ENCODE results near the gene ZG16B. TPM values are rescaled to one million over a fixed set of nuclear protein-coding genes. Genes with fewer than 3 reads are reported as not detected.
A peak's percentile ranks its signal among the peaks of the same experiment; 100 is the strongest.

The ZG16B gene
- total and polyA plus RNA-seq, 9 donors: 0.28 to 1.8 (median 0.45) TPM; not detected in 3

DNA sequence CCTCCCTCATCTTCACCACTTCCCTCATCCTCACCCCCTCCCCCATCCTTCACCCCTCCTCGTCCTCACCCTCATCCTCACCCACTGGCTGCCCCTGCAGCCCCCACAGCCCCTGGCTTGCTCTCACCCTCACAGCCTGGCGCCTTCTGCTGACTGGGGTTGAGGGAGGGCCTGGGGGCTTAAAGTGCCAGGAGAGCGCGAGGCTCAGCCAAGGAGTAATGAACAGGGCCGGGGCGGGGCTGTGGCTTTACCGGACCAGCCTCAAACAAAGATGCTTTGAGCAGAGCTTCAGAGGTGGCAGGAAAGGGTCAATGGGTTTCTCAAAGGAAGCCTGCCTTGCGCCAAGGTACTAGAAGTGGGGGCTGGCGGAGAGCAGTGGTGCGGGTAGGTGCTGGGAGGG, 42.7 kb upstream of the ZG16B start, which contains the start of gene PRSS33:
PRSS33 (minus strand) TSS at position 155 of the 400 bp plus-strand sequence. CDS start 1,013 bp downstream, outside the sequence.
- H3K27me3 ChIP-seq: no peaks in the 10 kb centered on the region
- H3K36me3 ChIP-seq: no peaks in the 10 kb centered on the region
- no peaks in the 10 kb centered on the region for H3K4me1 ChIP-seq (ENCODE audit: insufficient read depth)
- TF ChIP-seq CTCF (IDR thresholded peaks at IDR 0.05) (no peak), EP300 (IDR thresholded peaks at IDR 0.05) (no peak), POLR2A (IDR thresholded peaks at IDR 0.05) (no peak)
- peak in 2 of 5 donors; percentile 13 to 15 for DNase-seq
- WGBS, 3 donors: 24 to 34% (median 33%) methylated on average over 9 to 10 of the region's 10 CpGs
- H3K27ac ChIP-seq: no peak within 1 kb of the TSS
- no peaks in the 10 kb centered on the region for H3K9me3 ChIP-seq
- intact Hi-C loops (cut with DNase I): no loop called here
- no peak within 1 kb of the TSS for H3K4me3 ChIP-seq

DNA sequence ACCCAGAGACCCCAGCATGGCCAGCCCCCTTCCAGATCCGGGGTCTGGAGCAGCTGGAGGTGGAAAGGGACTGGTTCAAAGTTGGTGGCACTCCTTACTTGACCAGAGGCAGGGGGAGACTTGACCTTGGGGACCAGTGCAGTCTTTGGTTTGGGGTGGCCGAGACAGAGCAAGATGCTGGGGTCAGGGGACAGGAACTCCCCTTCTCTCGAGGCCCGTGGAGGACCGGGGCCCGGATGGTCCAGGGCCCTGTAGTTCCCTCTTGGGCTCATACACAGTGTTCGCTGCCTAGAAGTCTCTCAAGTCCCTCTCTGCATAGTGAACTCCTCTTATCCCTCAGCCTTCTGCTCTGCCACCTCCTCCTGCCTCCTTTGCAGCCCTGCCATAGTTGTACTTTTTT, 42.1 kb upstream of the ZG16B start:
- Histone ChIP-seq H3K9me3 (no peaks in the 10 kb centered on the region), H3K4me3 (no peak overlapping the region), H3K4me1 (ENCODE audit: insufficient read depth) (no peaks in the 10 kb centered on the region), H3K27ac (no peak overlapping the region), H3K36me3 (no peaks in the 10 kb centered on the region), H3K27me3 (no peaks in the 10 kb centered on the region)
- 15 to 28% (median 19%) methylated on average over 7 of the region's 7 CpGs for WGBS, 3 donors
- TF ChIP-seq CTCF (IDR thresholded peaks at IDR 0.05) (no peak), EP300 (IDR thresholded peaks at IDR 0.05) (no peak), POLR2A (IDR thresholded peaks at IDR 0.05) (no peak)
- intact Hi-C loops (cut with DNase I): no loop called here
- peak in 1 of 5 donors; percentile 2 for DNase-seq

DNA sequence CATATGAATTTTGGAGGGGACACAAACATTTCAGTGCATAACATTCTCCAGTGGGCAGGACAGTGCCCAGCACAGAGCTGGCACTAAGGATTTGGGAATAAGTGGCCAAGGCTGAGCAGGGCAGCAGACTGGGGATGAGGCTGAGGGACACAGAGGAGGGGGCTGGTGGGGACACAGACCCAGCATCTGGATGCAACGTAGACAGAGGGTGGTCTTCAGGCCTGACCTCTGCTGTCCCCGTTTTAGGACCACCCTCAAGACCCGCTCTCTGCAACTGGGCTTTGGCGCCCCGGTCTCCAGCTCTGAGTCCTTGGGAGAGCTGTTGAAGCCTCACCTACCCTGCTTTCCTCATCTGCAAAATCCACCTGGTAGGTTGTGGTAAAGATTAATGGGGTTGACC, 39.5 kb upstream of the ZG16B start:
- H3K4me3 ChIP-seq: no peak overlapping the region
- DNase-seq: peak in 1 of 5 donors; percentile 5
- no peak overlapping the region for H3K27ac ChIP-seq
- 74 to 81% (median 78%) methylated on average over 5 of the region's 5 CpGs for WGBS, 3 donors
- H3K27me3 ChIP-seq: no peaks in the 10 kb centered on the region
- H3K4me1 ChIP-seq (ENCODE audit: insufficient read depth): no peaks in the 10 kb centered on the region
- intact Hi-C loops (cut with DNase I): loop anchor here in 1 of 4 donors (2.0 kb wide), 1 partner anchor 54 kb away; no protein-coding TSS in a partner anchor
- no peaks in the 10 kb centered on the region for H3K9me3 ChIP-seq
- TF ChIP-seq POLR2A (IDR thresholded peaks at IDR 0.05): no peak
- TF ChIP-seq CTCF (IDR thresholded peaks at IDR 0.05): no peak
- no peak for TF ChIP-seq EP300 (IDR thresholded peaks at IDR 0.05)
- no peaks in the 10 kb centered on the region for H3K36me3 ChIP-seq

GRCh38 chr16:2791174-2791573, 38.9 kb upstream of the ZG16B start:
- peak in 1 of 5 donors; percentile 7 for DNase-seq
- intact Hi-C loops (cut with DNase I): loop anchor here in 1 of 4 donors (2.0 kb wide), 1 partner anchor 54 kb away; no protein-coding TSS in a partner anchor
- Histone ChIP-seq H3K27ac (no peak overlapping the region), H3K36me3 (no peaks in the 10 kb centered on the region), H3K4me1 (ENCODE audit: insufficient read depth) (no peaks in the 10 kb centered on the region), H3K27me3 (no peaks in the 10 kb centered on the region), H3K4me3 (no peak overlapping the region), H3K9me3 (no peaks in the 10 kb centered on the region)
- no peak for TF ChIP-seq POLR2A (IDR thresholded peaks at IDR 0.05)
- no peak for TF ChIP-seq CTCF (IDR thresholded peaks at IDR 0.05)
- no peak for TF ChIP-seq EP300 (IDR thresholded peaks at IDR 0.05)
- 56 to 60% (median 57%) methylated on average over 8 of the region's 8 CpGs for WGBS, 3 donors

All from ovary (tissue), 9 donors.